HCT116 (cell line): Measurements from ENCODE around the gene MDH2. TPM values are rescaled to one million over a fixed set of nuclear protein-coding genes. Genes with fewer than 3 reads are reported as not detected.

Source experiments
- ATAC-seq: fragments of 200-7000 bp; cut with Tn5 transposase; 2 replicates; pipeline ENCODE4 v1.9.1; 2020; ENCODE audit warnings: mild to moderate bottlenecking, moderate library complexity
- BruUV-seq: library from RNA; stranded (reverse); fragments of 400-500 nt; replicated peaks from 2 replicates; lab custom pipeline; 2021; lab: Mats Ljungman, UMichigan
- CTCF ChIA-PET: fragments of 300-600 bp; sonication (Branson Sonifier 250); formaldehyde crosslinking; loops from one replicate; lab custom pipeline; 2021; ENCODE audit warnings: antibody characterized with exemption; lab: Charles Lee
- POLR2A ChIA-PET: fragments of 300-600, 350-600 bp; sonication (Branson Sonifier 250); formaldehyde crosslinking; loops from one replicate; lab custom pipeline; 2021; ENCODE audit warnings: antibody characterized with exemption; lab: Charles Lee
- RAD21 ChIA-PET, 2 experiments: fragments of 300-600 bp; sonication (Branson Sonifier 250); formaldehyde crosslinking; loops; one replicate each; lab custom pipeline; 2023; ENCODE audit warnings: low total read pairs in 2 of 2; ENCODE audit not compliant: uncharacterized antibody in 2 of 2, unreplicated experiment in 2 of 2, low non-redundant PET in 1 of 2; lab: Charles Lee
- DNase-seq: peaks from one replicate; pipeline ENCODE4 v3.0.0-alpha.2; 2010; ENCODE audit warnings: low read depth, low spot score
- H2AFZ ChIP-seq: fragments of 200-600 bp; shearing (Covaris generic), sonication (generic); 2 replicates; pipeline ENCODE4 v1.6.1; 2017; ENCODE audit warnings: low read depth, mixed run types, mixed read lengths, antibody characterized with exemption, low read length; ENCODE audit not compliant: poor library complexity, severe bottlenecking
- H3K27ac ChIP-seq: 2 replicates; pipeline ENCODE4 v1.5.1; 2012; ENCODE audit warnings: low read depth, low read length
- H3K27me3 ChIP-seq: fragments of 200-600 bp; sonication (generic); 2 replicates; pipeline ENCODE4 v1.6.1; 2016; ENCODE audit warnings: mixed run types, low read length, mixed read lengths; ENCODE audit not compliant: insufficient read depth
- H3K36me3 ChIP-seq, 2 experiments: fragments of 200-500 bp in 1 of 2; fragments of 200-600 bp in 1 of 2; sonication (Bioruptor generic) in 1 of 2; sonication (generic) in 1 of 2; 2 replicates each; pipeline versions ENCODE4 v1.5.1 to v1.6.1; 2014 to 2016; ENCODE audit warnings: low read length in 2 of 2, inconsistent platforms in 1 of 2, mixed read lengths in 1 of 2, mixed run types in 1 of 2; ENCODE audit not compliant: insufficient read depth in 2 of 2, control insufficient read depth in 1 of 2
- H3K4me1 ChIP-seq, 2 experiments: fragments of 200-600 bp in 1 of 2; sonication (generic) in 1 of 2; 2 replicates each; pipeline versions ENCODE4 v1.5.1 to v1.6.1; 2012 to 2017; ENCODE audit warnings: low read length in 2 of 2, inconsistent platforms in 1 of 2, mild to moderate bottlenecking in 1 of 2, mixed read lengths in 1 of 2, mixed run types in 1 of 2, moderate library complexity in 1 of 2; ENCODE audit not compliant: insufficient read depth in 2 of 2, control insufficient read depth in 1 of 2
- H3K4me2 ChIP-seq: fragments of 200-600 bp; sonication (generic); 2 replicates; pipeline ENCODE4 v1.6.1; 2017; ENCODE audit warnings: mixed run types, low read length, mixed read lengths
- H3K4me3 ChIP-seq, 2 experiments: fragments of 200-600 bp in 1 of 2; sonication (generic) in 1 of 2; replicated peaks in 1 of 2; 2 replicates each; pipeline ENCODE4 v1.5.1; 2011 to 2016; ENCODE audit warnings: low read length in 2 of 2, control low read depth in 1 of 2, low read depth in 1 of 2, mild to moderate bottlenecking in 1 of 2, mixed read lengths in 1 of 2, mixed run types in 1 of 2
- H3K79me2 ChIP-seq: fragments of 200-600 bp; sonication (generic); 2 replicates; pipeline ENCODE4 v1.6.1; 2017; ENCODE audit warnings: mild to moderate bottlenecking, mixed run types, low read length, moderate library complexity, mixed read lengths; ENCODE audit not compliant: insufficient read depth
- H3K9ac ChIP-seq: fragments of 200-600 bp; sonication (generic); 2 replicates; pipeline ENCODE4 v1.6.1; 2016; ENCODE audit warnings: low read length, mixed read lengths
- H3K9me2 ChIP-seq: fragments of 200-600 bp; sonication (generic), shearing (Covaris generic); 2 replicates; pipeline ENCODE4 v1.6.1; 2017; ENCODE audit warnings: mixed run types, mild to moderate bottlenecking, moderate library complexity; ENCODE audit not compliant: insufficient read depth
- H3K9me3 ChIP-seq, 2 experiments: fragments of 200-500 bp in 1 of 2; fragments of 200-600 bp in 1 of 2; sonication (Bioruptor generic) in 1 of 2; sonication (generic) in 1 of 2; 2 replicates each; pipeline ENCODE4 v1.6.1; 2014 to 2017; ENCODE audit warnings: low read length in 2 of 2, mixed read lengths in 2 of 2, inconsistent platforms in 1 of 2, low read depth in 1 of 2, mild to moderate bottlenecking in 1 of 2, mixed run types in 1 of 2, moderate library complexity in 1 of 2; ENCODE audit not compliant: control insufficient read depth in 1 of 2, insufficient read depth in 1 of 2
- H4K20me1 ChIP-seq: fragments of 200-600 bp; sonication (generic), shearing (Covaris generic); 2 replicates; pipeline ENCODE4 v1.6.1; 2017; ENCODE audit warnings: mixed run types, mild to moderate bottlenecking, moderate library complexity; ENCODE audit not compliant: insufficient read depth
- CTCF ChIP-seq, 3 experiments: fragments of 200-600 bp in 1 of 3; sonication (generic) in 1 of 3; IDR thresholded peaks in 2 of 3; conservative IDR thresholded peaks in 1 of 3; 2 replicates each; pipeline ENCODE4 v1.5.1; 2012 to 2017; ENCODE audit warnings: low read depth in 2 of 3, low read length in 2 of 3, antibody characterized with exemption in 1 of 3, borderline replicate concordance in 1 of 3, control low read depth in 1 of 3, mild to moderate bottlenecking in 1 of 3, mixed read lengths in 1 of 3, mixed run types in 1 of 3, moderate library complexity in 1 of 3; ENCODE audit not compliant: insufficient read depth in 1 of 3
- EZH2 ChIP-seq: fragments of 200-600 bp; sonication (generic); IDR thresholded peaks from 2 replicates; pipeline ENCODE4 v1.6.1; 2017; ENCODE audit warnings: antibody characterized with exemption, mixed run types
- FOSL1 ChIP-seq: IDR thresholded peaks from 2 replicates; pipeline ENCODE4 v1.6.1; 2012; ENCODE audit warnings: low read depth
- RAD21 ChIP-seq: IDR thresholded peaks from 2 replicates; pipeline ENCODE4 v1.6.1; 2012; ENCODE audit warnings: low read depth, mild to moderate bottlenecking
- TCF7L2 ChIP-seq: IDR thresholded peaks from 2 replicates; pipeline ENCODE4 v1.7.0; 2011; ENCODE audit warnings: borderline replicate concordance, inconsistent platforms; ENCODE audit not compliant: insufficient read depth, insufficient read length; ENCODE audit errors: extremely low read depth
- intact Hi-C: fragments of 100-400 bp; cut with micrococcal nuclease; formaldehyde crosslinking; loops from 2 replicates; pipeline ENCODE4 v1.10.0; 2022
- total RNA-seq: library from RNA; stranded (reverse); gene quantifications from one replicate; pipeline ENCODE4 v1.2.1, GENCODE V29; 2021; ENCODE audit not compliant: unreplicated experiment

The MDH2 gene
- total RNA-seq, 1 experiment from 2014 or later = 357 TPM

- TF ChIP-seq CTCF (IDR thresholded peaks at IDR 0.05 in 2 of 3, conservative IDR thresholded peaks at IDR 0.05 in 1 of 3; ENCODE audit: borderline replicate concordance in 1 of 3, insufficient read depth in 1 of 3, low read depth in 2 of 3, low read length in 2 of 3) (peak in 2 of 3 experiments; percentile 32 to 50; a peak in 3 of 6 replicates), RAD21 (peak; percentile 12; the same call in 1 of the 2 replicates), EZH2 (no peak)
These were observed 25.6 kb downstream of the MDH2 start for GRCh38 chr7:76073335-76073990.

GRCh38 chr7:76074306-76074971, 26.5 kb downstream of the MDH2 start:
- Histone ChIP-seq H3K4me2 (peak overlapping the region; percentile 44; the same call in 1 of the 2 replicates), H2AFZ (no peak overlapping the region), H3K9ac (no peak overlapping the region), H3K9me3 (no peaks in the 10 kb centered on the region), H3K27me3 (no peaks in the 10 kb centered on the region), H3K4me1 (peaks cover 5 to 33% of the 10 kb centered on the region in 2 experiments; a peak in 3 of 4 replicates), H3K27ac (peak overlapping the region; percentile 13; the same call in 1 of the 2 replicates), H3K36me3 (no peaks in the 10 kb centered on the region), H3K4me3 (no peak overlapping the region)
- no peak for DNase-seq
- BruUV-seq = no TSS peak
- TF ChIP-seq TCF7L2 = no peak
- TF ChIP-seq FOSL1 = no peak
- TF ChIP-seq, all 23 proteins: peak for 0
- POLR2A ChIA-PET = interaction anchor here (1.6 kb wide), 1 partner anchor 27 kb away, joined by 4 read pairs; the partner anchor contains the start of genes MDH2 and STYXL1
- no peaks in the 10 kb centered on the region for H3K79me2 ChIP-seq
- CTCF ChIA-PET = no interaction called here
- ATAC-seq = no peak
- RAD21 ChIA-PET = no interaction called here
- H3K9me2 ChIP-seq = no peaks in the 10 kb centered on the region
- no peaks in the 10 kb centered on the region for H4K20me1 ChIP-seq
- intact Hi-C loops = no loop called here

More at GRCh38 chr7:76073335-76073990, 25.6 kb downstream of the MDH2 start:
- no peak overlapping the region for H3K4me3 ChIP-seq
- POLR2A ChIA-PET = no interaction called here
- no peaks in the 10 kb centered on the region for H3K9me2 ChIP-seq
- H3K27ac ChIP-seq = no peak overlapping the region
- H3K79me2 ChIP-seq = no peaks in the 10 kb centered on the region
- DNase-seq (no peak), ATAC-seq (peak; percentile 44)
- H3K27me3 ChIP-seq = no peaks in the 10 kb centered on the region
- CTCF ChIA-PET = no interaction called here
- H2AFZ ChIP-seq = no peak overlapping the region
- H3K4me2 ChIP-seq = no peak overlapping the region
- H4K20me1 ChIP-seq = no peaks in the 10 kb centered on the region
- BruUV-seq = no TSS peak
- no peak overlapping the region for H3K9ac ChIP-seq
- RAD21 ChIA-PET = interaction anchor here in 1 of 2 experiments (0.5 kb wide), 1 partner anchor 297 kb away, joined by 3 read pairs; no protein-coding TSS in a partner anchor
- no peaks in the 10 kb centered on the region for H3K9me3 ChIP-seq
- H3K4me1 ChIP-seq = peaks cover 13 to 42% of the 10 kb centered on the region in 2 experiments
- intact Hi-C loops = no loop called here
- H3K36me3 ChIP-seq = no peaks in the 10 kb centered on the region
